ENCODE results near the gene SUSD1. TPM values are rescaled to one million over a fixed set of nuclear protein-coding genes. Genes with fewer than 3 reads are reported as not detected.
A peak's percentile ranks its signal among the peaks of the same experiment; 100 is the strongest.

The SUSD1 gene
- total and polyA plus RNA-seq, 9 of the 15 experiments (the other 6 are each of a cell fraction or from before 2014, with no cell fraction given) = 10.9 to 44.4 (median 36.1) TPM

- in situ Hi-C loops (cut with MboI) (no loop called here), intact Hi-C loops (cut with micrococcal nuclease) (no loop called here)
- POLR2A ChIA-PET = interaction anchor here (0.6 to 1.7 kb wide), 3 partner anchors 25 to 37 kb away, joined by 3 to 6 read pairs (median 3); no protein-coding TSS in a partner anchor
- no TSS peak for BruUV-seq (replicated peaks)
- FAIRE-seq (no peak), ATAC-seq (no peak), DNase-seq (ENCODE audit: extremely low read depth in 1 of 4, low spot score in 3 of 4) (no peak)
- WGBS (ENCODE audit: insufficient coverage, low coverage, missing lambda C conversion rate) = 83% methylated on average over 1 of the region's 1 CpG
- Histone ChIP-seq H3K79me2 (ENCODE audit: control insufficient read depth, insufficient read depth, low read length) (peaks cover 55% of the 10 kb centered on the region), H4K20me1 (replicated peaks; ENCODE audit: control insufficient read depth, insufficient read depth, low read length) (0 out of 2 replicates have a peak, but pooled peaks cover 5% of the 10 kb centered on the region), H3K27me3 (ENCODE audit: control insufficient read depth in 2 of 2, insufficient read depth in 2 of 2, low read length in 2 of 2) (no peaks in the 10 kb centered on the region), H3K4me3 (no peak overlapping the region), H3K9me1 (ENCODE audit: control insufficient read depth, insufficient read depth, low read length) (peaks cover 8% of the 10 kb centered on the region), H3K4me1 (replicated peaks in 1 of 2; ENCODE audit: control insufficient read depth in 2 of 2, insufficient read depth in 2 of 2, low read length in 2 of 2) (peaks cover 0 to 4% of the 10 kb centered on the region in 2 experiments; a peak in 2 of 5 replicates), H3K9me3 (replicated peaks; ENCODE audit: control insufficient read depth, insufficient read depth, low read depth, low read length) (no peaks in the 10 kb centered on the region), H3K36me3 (ENCODE audit: control insufficient read depth, insufficient read depth, low read length) (peaks cover 75% of the 10 kb centered on the region), H2AFZ (ENCODE audit: low read depth, low read length) (no peak overlapping the region), H3K27ac (ENCODE audit: extremely low read depth, low read depth, low read length) (no peak overlapping the region), H3K9ac (ENCODE audit: insufficient read depth in 1 of 2, low read depth in 2 of 2, low read length in 2 of 2) (no peak overlapping the region), H3K4me2 (ENCODE audit: insufficient read depth, low read length) (no peak overlapping the region)
- TF ChIP-seq NFIX (CRISPR knock-in tag; IDR thresholded peaks at IDR 0.05; ENCODE audit: low read depth) = no peak
- TF ChIP-seq TAF1 (IDR thresholded peaks at IDR 0.05; ENCODE audit: control insufficient read depth, extremely low read depth, insufficient read depth, low read length, severe bottlenecking) = no peak
- no peak for TF ChIP-seq PCBP1 (IDR thresholded peaks at IDR 0.05; ENCODE audit: low read depth, low read length, poor library complexity, severe bottlenecking)
- CTCF ChIA-PET (ENCODE audit: low intra/inter-chr PET ratio) = no interaction called here
These were observed 18.0 kb downstream of the SUSD1 start for GRCh38 chr9:112157087-112157486.

GRCh38 chr9:112149211-112149610 is 25.9 kb downstream of the SUSD1 start:
- POLR2A ChIA-PET = interaction anchor here (0.6 to 3.4 kb wide), 4 partner anchors 11 to 28 kb away, joined by 3 to 18 read pairs (median 3); no protein-coding TSS in a partner anchor
- CTCF ChIA-PET (ENCODE audit: low intra/inter-chr PET ratio) = no interaction called here

More at GRCh38 chr9:112149211-112149610, 25.9 kb downstream of the SUSD1 start:
- no peak overlapping the region for H3K4me3 ChIP-seq
- no peak; the same call in 2 of the 3 replicates for ATAC-seq
- H3K9ac ChIP-seq (ENCODE audit: insufficient read depth in 1 of 2, low read depth in 2 of 2, low read length in 2 of 2) = no peak overlapping the region
- FAIRE-seq = no peak
- H4K20me1 ChIP-seq (replicated peaks; ENCODE audit: control insufficient read depth, insufficient read depth, low read length) = no peaks in the 10 kb centered on the region
- H3K9me3 ChIP-seq (replicated peaks; ENCODE audit: control insufficient read depth, insufficient read depth, low read depth, low read length) = no peaks in the 10 kb centered on the region
- no peak overlapping the region for H3K27ac ChIP-seq (ENCODE audit: extremely low read depth, low read depth, low read length)
- H3K36me3 ChIP-seq (ENCODE audit: control insufficient read depth, insufficient read depth, low read length) = peaks cover 79% of the 10 kb centered on the region
- H3K4me2 ChIP-seq (ENCODE audit: insufficient read depth, low read length) = no peak overlapping the region
- BruUV-seq (replicated peaks) = no TSS peak
- H3K9me1 ChIP-seq (ENCODE audit: control insufficient read depth, insufficient read depth, low read length) = no peaks in the 10 kb centered on the region
- WGBS (ENCODE audit: insufficient coverage, low coverage, missing lambda C conversion rate) = 66% methylated on average over 10 of the region's 10 CpGs
- intact Hi-C loops (cut with micrococcal nuclease) (no loop called here), in situ Hi-C loops (cut with MboI) (no loop called here)
- H3K79me2 ChIP-seq (ENCODE audit: control insufficient read depth, insufficient read depth, low read length) = peaks cover 3% of the 10 kb centered on the region; the same call in 1 of the 3 replicates
- no peak overlapping the region for H2AFZ ChIP-seq (ENCODE audit: low read depth, low read length)
- no peaks in the 10 kb centered on the region for H3K27me3 ChIP-seq (ENCODE audit: control insufficient read depth in 2 of 2, insufficient read depth in 2 of 2, low read length in 2 of 2)
- H3K4me1 ChIP-seq (replicated peaks in 1 of 2; ENCODE audit: control insufficient read depth in 2 of 2, insufficient read depth in 2 of 2, low read length in 2 of 2) = no peaks in the 10 kb centered on the region
- TF ChIP-seq GTF2F1 (IDR thresholded peaks at IDR 0.05; ENCODE audit: low read depth, low read length) (no peak), POLR2B (IDR thresholded peaks at IDR 0.05; ENCODE audit: low read depth, partially characterized antibody) (no peak), CREBBP (IDR thresholded peaks at IDR 0.05; ENCODE audit: low read depth, low read length) (no peak), PCBP2 (IDR thresholded peaks at IDR 0.05; ENCODE audit: low read depth, low read length, poor library complexity, severe bottlenecking) (no peak), POLR3G (IDR thresholded peaks at IDR 0.05; ENCODE audit: extremely low read depth, insufficient read length, insufficient replicate concordance) (no peak), ZBTB34 (CRISPR knock-in tag; IDR thresholded peaks at IDR 0.05) (no peak), POLR2AphosphoS5 (IDR thresholded peaks at IDR 0.05; ENCODE audit: control insufficient read depth, insufficient read depth, low read depth, low read length) (0 out of 2 replicates have a peak, but pooled peaks have one; percentile 5)
- DNase-seq (ENCODE audit: extremely low read depth in 1 of 4, low spot score in 3 of 4) = no peak

All from K562 (cell line).